PC-3 (cell line): ENCODE measurements around the gene EGFL7. TPM values are rescaled to one million over a fixed set of nuclear protein-coding genes. Genes with fewer than 3 reads are reported as not detected.

ENCODE experiments used
- ATAC-seq: fragments of 200-7000 bp; cut with Tn5 transposase; 2 replicates; pipeline ENCODE4 v1.9.1; 2020; ENCODE audit warnings: mild to moderate bottlenecking, moderate library complexity
- BruUV-seq: library from RNA; stranded (reverse); fragments of 400-500 nt; replicated peaks from 2 replicates; lab custom pipeline; 2021; lab: Mats Ljungman, UMichigan
- CTCF ChIA-PET: fragments of 300-600 bp; sonication (Branson Sonifier 250); formaldehyde crosslinking; loops from one replicate; lab custom pipeline; 2022; ENCODE audit warnings: antibody characterized with exemption; lab: Charles Lee
- POLR2A ChIA-PET: fragments of 300-600 bp; sonication (Branson Sonifier 250); formaldehyde crosslinking; loops from one replicate; lab custom pipeline; 2022; ENCODE audit warnings: antibody characterized with exemption; ENCODE audit not compliant: unreplicated experiment; lab: Charles Lee
- DNase-seq: peaks from one replicate; pipeline ENCODE4 v3.0.0-alpha.2; 2015
- H2AFZ ChIP-seq: fragments of 300-600 bp; sonication (generic); 2 replicates; pipeline ENCODE4 v1.6.0; 2016; ENCODE audit warnings: antibody characterized with exemption, low read length
- H3F3A ChIP-seq: fragments of 300-600 bp; sonication (generic); one replicate; pipeline ENCODE4 v1.6.0; 2017; ENCODE audit warnings: antibody characterized with exemption, low read length, control low read depth, mild to moderate bottlenecking; ENCODE audit not compliant: unreplicated experiment
- H3K27ac ChIP-seq: fragments of 300-600 bp; sonication (generic); 2 replicates; pipeline ENCODE4 v1.5.1; 2016; ENCODE audit warnings: mild to moderate bottlenecking, low read length
- H3K27me3 ChIP-seq: fragments of 300-600 bp; sonication (generic); 2 replicates; pipeline ENCODE4 v1.6.1; 2016; ENCODE audit warnings: low read length, mixed read lengths
- H3K36me3 ChIP-seq: fragments of 300-600 bp; sonication (generic); 2 replicates; pipeline ENCODE4 v1.6.1; 2016; ENCODE audit warnings: low read depth, mixed run types, low read length, mixed read lengths
- H3K4me1 ChIP-seq: fragments of 300-600 bp; sonication (generic); 2 replicates; pipeline ENCODE4 v1.5.1; 2016; ENCODE audit warnings: low read length; ENCODE audit not compliant: insufficient read depth
- H3K4me2 ChIP-seq: fragments of 300-600 bp; sonication (generic); 2 replicates; pipeline ENCODE4 v1.6.0; 2016; ENCODE audit warnings: low read length
- H3K4me3 ChIP-seq: fragments of 300-600 bp; sonication (generic); 2 replicates; pipeline ENCODE4 v1.5.1; 2016; ENCODE audit warnings: mild to moderate bottlenecking, low read length, mixed read lengths
- H3K79me2 ChIP-seq: fragments of 300-600 bp; sonication (generic); 2 replicates; pipeline ENCODE4 v1.6.1; 2017; ENCODE audit warnings: low read length, mixed read lengths
- H3K9ac ChIP-seq: fragments of 300-600 bp; sonication (generic); 2 replicates; pipeline ENCODE4 v1.6.0; 2016; ENCODE audit warnings: mild to moderate bottlenecking, low read length
- H3K9me2 ChIP-seq: fragments of 300-600 bp; sonication (generic); replicated peaks from 2 replicates; pipeline ENCODE4 v1.6.1; 2016; ENCODE audit warnings: mixed run types, low read length, mixed read lengths
- H3K9me3 ChIP-seq: fragments of 300-600 bp; sonication (generic); 2 replicates; pipeline ENCODE4 v1.6.1; 2016; ENCODE audit warnings: low read length, mixed read lengths
- H4K20me1 ChIP-seq: fragments of 300-600 bp; sonication (generic); 2 replicates; pipeline ENCODE4 v1.6.1; 2016; ENCODE audit warnings: low read length, mixed read lengths
- EZH2 ChIP-seq: fragments of 300-600 bp; sonication (generic); IDR thresholded peaks from one replicate; pipeline ENCODE4 v1.6.1; 2017; ENCODE audit warnings: antibody characterized with exemption, mild to moderate bottlenecking, low read length; ENCODE audit not compliant: unreplicated experiment
- EZH2phosphoT487 ChIP-seq: fragments of 300-600 bp; sonication (generic); IDR thresholded peaks from 2 replicates; pipeline ENCODE4 v1.6.1; 2018; ENCODE audit warnings: mild to moderate bottlenecking, antibody characterized with exemption, low read length, borderline replicate concordance
- intact Hi-C: fragments of 100-400 bp; cut with micrococcal nuclease; formaldehyde crosslinking; loops from 2 replicates; pipeline ENCODE4 v1.9.0; 2023
- total RNA-seq: library from RNA; depleted of rRNA; stranded (reverse); fragments of >200 nt; gene quantifications from 2 replicates; pipeline ENCODE4 v1.2.3, GENCODE V29; 2014
- TF ChIP-seq, protein P1 (sequence below): fragments of 300-600 bp; sonication (generic); conservative IDR thresholded peaks from 2 replicates; pipeline ENCODE4 v1.5.1; 2017; ENCODE audit warnings: antibody characterized with exemption, low read depth, mild to moderate bottlenecking, low read length

Gene EGFL7
- total RNA-seq, 1 experiment from 2014 or later = 23.1 TPM

DNA sequence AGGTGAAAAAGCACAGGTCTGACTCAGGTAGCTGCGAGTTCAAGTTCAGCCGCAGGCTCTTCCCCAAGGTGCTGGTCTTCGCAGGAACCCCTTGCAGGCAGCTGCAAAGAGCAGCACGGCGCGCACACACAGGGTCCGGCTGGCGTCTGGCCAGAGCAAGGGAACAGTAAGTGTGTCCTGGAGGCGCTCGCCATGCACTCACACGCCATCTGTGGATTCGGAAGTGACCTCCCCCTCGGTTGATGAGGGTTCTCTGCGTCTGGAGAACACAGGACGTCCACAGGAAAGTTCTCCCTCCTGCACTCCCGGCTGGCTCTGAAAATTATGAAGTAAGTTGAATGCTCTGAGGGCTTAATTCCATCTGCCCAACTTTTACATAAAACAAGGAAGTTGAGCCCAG is 14.0 kb upstream of the EGFL7 start:
- Histone ChIP-seq H2AFZ (no peak overlapping the region), H3K36me3 (no peaks in the 10 kb centered on the region), H3K27ac (no peak overlapping the region), H3K9ac (no peak overlapping the region), H3K4me1 (peaks cover 5% of the 10 kb centered on the region), H3K9me3 (no peaks in the 10 kb centered on the region), H3K9me2 (no peaks in the 10 kb centered on the region), H3K4me2 (no peak overlapping the region), H4K20me1 (no peaks in the 10 kb centered on the region), H3K4me3 (no peak overlapping the region), H3K79me2 (no peaks in the 10 kb centered on the region), H3F3A (no peaks in the 10 kb centered on the region), H3K27me3 (no peaks in the 10 kb centered on the region)
- BruUV-seq = no TSS peak
- intact Hi-C loops = no loop called here
- POLR2A ChIA-PET = no interaction called here
- TF ChIP-seq EZH2 = no peak
- no peak for TF ChIP-seq EZH2phosphoT487
- TF ChIP-seq, protein P1, sequence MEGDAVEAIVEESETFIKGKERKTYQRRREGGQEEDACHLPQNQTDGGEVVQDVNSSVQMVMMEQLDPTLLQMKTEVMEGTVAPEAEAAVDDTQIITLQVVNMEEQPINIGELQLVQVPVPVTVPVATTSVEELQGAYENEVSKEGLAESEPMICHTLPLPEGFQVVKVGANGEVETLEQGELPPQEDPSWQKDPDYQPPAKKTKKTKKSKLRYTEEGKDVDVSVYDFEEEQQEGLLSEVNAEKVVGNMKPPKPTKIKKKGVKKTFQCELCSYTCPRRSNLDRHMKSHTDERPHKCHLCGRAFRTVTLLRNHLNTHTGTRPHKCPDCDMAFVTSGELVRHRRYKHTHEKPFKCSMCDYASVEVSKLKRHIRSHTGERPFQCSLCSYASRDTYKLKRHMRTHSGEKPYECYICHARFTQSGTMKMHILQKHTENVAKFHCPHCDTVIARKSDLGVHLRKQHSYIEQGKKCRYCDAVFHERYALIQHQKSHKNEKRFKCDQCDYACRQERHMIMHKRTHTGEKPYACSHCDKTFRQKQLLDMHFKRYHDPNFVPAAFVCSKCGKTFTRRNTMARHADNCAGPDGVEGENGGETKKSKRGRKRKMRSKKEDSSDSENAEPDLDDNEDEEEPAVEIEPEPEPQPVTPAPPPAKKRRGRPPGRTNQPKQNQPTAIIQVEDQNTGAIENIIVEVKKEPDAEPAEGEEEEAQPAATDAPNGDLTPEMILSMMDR = no peak
- ATAC-seq (no peak), DNase-seq (no peak)
- CTCF ChIA-PET = no interaction called here

DNA sequence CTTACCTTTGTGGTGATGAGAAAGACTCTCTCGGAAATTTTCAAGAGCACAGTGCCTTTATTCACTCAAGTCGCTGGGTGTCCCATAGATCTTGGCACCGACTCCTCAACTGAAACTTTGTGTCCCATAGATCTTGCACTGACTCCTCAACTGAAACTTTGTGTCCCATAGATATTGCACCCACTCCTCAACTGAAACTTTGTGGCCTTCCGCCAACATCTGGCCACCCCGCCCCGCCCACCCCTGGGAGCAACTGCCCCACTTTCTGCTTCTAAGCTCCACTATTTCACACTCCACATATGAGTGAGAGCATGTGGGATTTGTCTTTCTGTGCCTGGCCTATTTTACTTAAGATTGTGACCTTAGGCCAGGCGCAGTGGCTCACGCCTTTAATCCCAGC is 12.7 kb upstream of the EGFL7 start:
- intact Hi-C loops = no loop called here

DNA sequence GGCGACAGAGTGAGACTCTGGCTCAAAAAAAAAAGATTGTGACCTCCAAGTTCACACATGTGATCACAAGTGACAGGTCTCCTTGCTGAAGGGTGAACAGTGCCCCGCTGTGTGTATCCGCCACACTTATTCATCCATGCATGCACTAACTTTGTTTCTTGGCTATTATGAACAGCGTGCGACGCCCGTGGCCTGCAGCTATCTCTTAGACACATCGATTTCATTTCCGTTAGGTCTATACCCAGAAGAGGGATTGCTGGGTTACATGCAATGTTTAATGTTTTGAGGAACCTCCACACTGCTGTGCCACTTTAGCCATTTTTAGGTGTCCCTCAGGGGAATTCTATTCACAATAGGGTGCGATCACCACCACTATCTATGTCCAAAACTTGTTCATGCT is 12.1 kb upstream of the EGFL7 start:
- no peaks in the 10 kb centered on the region for H4K20me1 ChIP-seq
- H3K79me2 ChIP-seq = no peaks in the 10 kb centered on the region
- no peak overlapping the region for H3K4me2 ChIP-seq
- H3F3A ChIP-seq = no peaks in the 10 kb centered on the region
- H3K4me1 ChIP-seq = no peaks in the 10 kb centered on the region
- TF ChIP-seq EZH2phosphoT487 (no peak), EZH2 (no peak)
- TF ChIP-seq, protein P1 = no peak
- H3K4me3 ChIP-seq = no peak overlapping the region
- H3K9ac ChIP-seq = no peak overlapping the region
- no TSS peak for BruUV-seq
- no peaks in the 10 kb centered on the region for H3K9me3 ChIP-seq
- ChIA-PET CTCF (no interaction called here), POLR2A (no interaction called here)
- no peaks in the 10 kb centered on the region for H3K36me3 ChIP-seq
- no peaks in the 10 kb centered on the region for H3K9me2 ChIP-seq
- DNase-seq (no peak), ATAC-seq (no peak)
- no peak overlapping the region for H2AFZ ChIP-seq
- H3K27ac ChIP-seq = no peak overlapping the region
- intact Hi-C loops = no loop called here
- H3K27me3 ChIP-seq = no peaks in the 10 kb centered on the region

More for the DNA sequence above, 12.7 kb upstream of the EGFL7 start:
- H4K20me1 ChIP-seq = no peaks in the 10 kb centered on the region
- H3K9me3 ChIP-seq = no peaks in the 10 kb centered on the region
- DNase-seq (no peak), ATAC-seq (no peak)
- no peak overlapping the region for H3K4me2 ChIP-seq
- BruUV-seq = no TSS peak
- ChIA-PET CTCF (no interaction called here), POLR2A (no interaction called here)
- no peaks in the 10 kb centered on the region for H3K79me2 ChIP-seq
- no peak overlapping the region for H3K27ac ChIP-seq
- H2AFZ ChIP-seq = no peak overlapping the region
- no peaks in the 10 kb centered on the region for H3K4me1 ChIP-seq
- H3K27me3 ChIP-seq = no peaks in the 10 kb centered on the region
- H3K4me3 ChIP-seq = no peak overlapping the region
- no peaks in the 10 kb centered on the region for H3K9me2 ChIP-seq
- no peak overlapping the region for H3K9ac ChIP-seq
- H3F3A ChIP-seq = no peaks in the 10 kb centered on the region
- H3K36me3 ChIP-seq = no peaks in the 10 kb centered on the region
- TF ChIP-seq, protein P1 = no peak
- TF ChIP-seq EZH2 = no peak
- no peak for TF ChIP-seq EZH2phosphoT487
